Measurements from ENCODE around the gene PTPRU.

- TF ChIP-seq CTCF (IDR thresholded peaks at IDR 0.05; ENCODE audit: low read depth, low read length, poor library complexity, severe bottlenecking) (no peak), EZH2phosphoT487 (IDR thresholded peaks at IDR 0.05; ENCODE audit: borderline replicate concordance, low read length) (no peak)
Observed at GRCh38 chr1:29234471-29234870, 1.9 kb upstream of the PTPRU start.
